ENCODE data around the gene TRAPPC6A. TPM values are rescaled to one million over a fixed set of nuclear protein-coding genes. Genes with fewer than 3 reads are reported as not detected.

The TRAPPC6A gene
- total and polyA plus RNA-seq, 2 of the 13 experiments (the other 11 are each of a cell fraction or from before 2014, with no cell fraction given), result 6.5 to 21.0 TPM

DNA sequence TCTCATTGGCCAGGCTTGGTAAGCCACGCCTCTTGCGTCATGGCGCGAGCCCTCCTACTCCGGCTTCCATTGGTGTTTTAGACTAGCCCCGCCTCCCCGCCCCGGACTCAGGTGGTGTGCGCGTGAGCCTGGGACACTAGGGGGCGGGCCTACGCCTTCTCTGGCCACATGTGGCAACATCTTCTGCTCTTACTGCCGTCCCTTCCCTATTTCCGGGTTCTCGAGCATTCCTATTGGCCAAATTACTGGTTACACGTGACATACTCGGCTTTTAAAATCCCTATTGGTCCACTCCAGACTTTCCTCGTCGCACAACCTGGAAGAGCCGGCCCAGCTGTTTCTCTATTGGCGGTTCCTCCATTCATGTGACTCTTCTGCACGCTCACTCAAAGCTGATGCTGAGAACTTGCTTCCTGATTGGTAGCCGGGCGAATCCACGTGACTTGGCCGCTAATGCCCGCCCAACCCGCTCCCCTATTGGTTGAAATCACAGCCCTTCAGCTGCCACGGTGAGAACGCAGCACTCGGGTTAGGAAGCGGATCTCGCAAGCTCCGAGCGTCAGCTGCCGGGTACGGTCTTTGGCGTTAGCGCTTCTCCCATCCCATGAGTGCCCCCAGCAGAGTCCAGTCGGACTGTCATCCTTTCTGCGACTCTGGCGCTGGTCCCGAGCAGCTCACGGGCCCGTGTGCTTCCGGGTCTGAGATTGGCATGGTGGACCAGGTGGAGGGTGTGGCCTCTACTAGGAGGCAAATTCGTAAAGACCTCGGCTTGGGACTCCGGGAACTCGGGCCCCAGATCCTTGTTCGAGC, 430 bp upstream of the TRAPPC6A start, which contains the start of gene BLOC1S3 (continued):
- peak; percentile 77 to 81 for TF ChIP-seq POLR2A (IDR thresholded peaks at IDR 0.05; ENCODE audit: insufficient read depth in 1 of 2, low read depth in 2 of 2, low read length in 2 of 2)
- TF ChIP-seq, protein P1, sequence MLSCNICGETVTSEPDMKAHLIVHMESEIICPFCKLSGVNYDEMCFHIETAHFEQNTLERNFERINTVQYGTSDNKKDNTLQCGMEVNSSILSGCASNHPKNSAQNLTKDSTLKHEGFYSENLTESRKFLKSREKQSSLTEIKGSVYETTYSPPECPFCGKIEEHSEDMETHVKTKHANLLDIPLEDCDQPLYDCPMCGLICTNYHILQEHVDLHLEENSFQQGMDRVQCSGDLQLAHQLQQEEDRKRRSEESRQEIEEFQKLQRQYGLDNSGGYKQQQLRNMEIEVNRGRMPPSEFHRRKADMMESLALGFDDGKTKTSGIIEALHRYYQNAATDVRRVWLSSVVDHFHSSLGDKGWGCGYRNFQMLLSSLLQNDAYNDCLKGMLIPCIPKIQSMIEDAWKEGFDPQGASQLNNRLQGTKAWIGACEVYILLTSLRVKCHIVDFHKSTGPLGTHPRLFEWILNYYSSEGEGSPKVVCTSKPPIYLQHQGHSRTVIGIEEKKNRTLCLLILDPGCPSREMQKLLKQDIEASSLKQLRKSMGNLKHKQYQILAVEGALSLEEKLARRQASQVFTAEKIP (CRISPR knock-in tag; IDR thresholded peaks at IDR 0.05; ENCODE audit: borderline replicate concordance), result no peak
- TF ChIP-seq RELA (CRISPR knock-in tag; IDR thresholded peaks at IDR 0.05), result no peak
- TF ChIP-seq ZNF430 (CRISPR knock-in tag; IDR thresholded peaks at IDR 0.05), result no peak; the same call in 1 of the 2 replicates
- no peak; the same call in 1 of the 2 replicates for TF ChIP-seq SOX13 (IDR thresholded peaks at IDR 0.05)
- no peak for TF ChIP-seq SOX13 (CRISPR knock-in tag; conservative IDR thresholded peaks at IDR 0.05 in 1 of 2, IDR thresholded peaks at IDR 0.05 in 1 of 2)
- peak; percentile 97 for TF ChIP-seq ARID4A (CRISPR knock-in tag; IDR thresholded peaks at IDR 0.05; ENCODE audit: borderline replicate concordance)
- peak; percentile 25; the same call in 1 of the 2 replicates for TF ChIP-seq GATAD2A (CRISPR knock-in tag; IDR thresholded peaks at IDR 0.05)
- TF ChIP-seq SETDB1 (CRISPR knock-in tag; IDR thresholded peaks at IDR 0.05; ENCODE audit: borderline replicate concordance), result no peak
- no peak for TF ChIP-seq ZNF737 (CRISPR knock-in tag; IDR thresholded peaks at IDR 0.05; ENCODE audit: borderline replicate concordance)
- TF ChIP-seq ZZZ3 (CRISPR knock-in tag; IDR thresholded peaks at IDR 0.05; ENCODE audit: borderline replicate concordance), result no peak
- TF ChIP-seq NFATC3 (CRISPR knock-in tag; IDR thresholded peaks at IDR 0.05), result no peak
- peak; percentile 81 for TF ChIP-seq ZFP90 (CRISPR knock-in tag; IDR thresholded peaks at IDR 0.05; ENCODE audit: borderline replicate concordance)
- TF ChIP-seq SMC3 (IDR thresholded peaks at IDR 0.05; ENCODE audit: low read length), result no peak
- no peak for TF ChIP-seq ZNF17 (CRISPR knock-in tag; IDR thresholded peaks at IDR 0.05)
- TF ChIP-seq ZNF350 (CRISPR knock-in tag; IDR thresholded peaks at IDR 0.05; ENCODE audit: borderline replicate concordance, low read depth), result peak; percentile 42; the same call in 1 of the 2 replicates
- TF ChIP-seq U2AF2 (IDR thresholded peaks at IDR 0.05; ENCODE audit: low read depth, low read length), result no peak
- no peak for TF ChIP-seq REL (CRISPR knock-in tag; conservative IDR thresholded peaks at IDR 0.05)
- TF ChIP-seq ZNF674 (CRISPR knock-in tag; IDR thresholded peaks at IDR 0.05; ENCODE audit: low read depth), result no peak
- TF ChIP-seq ZFP1 (CRISPR knock-in tag; IDR thresholded peaks at IDR 0.05), result no peak
- TF ChIP-seq ZNF607 (CRISPR knock-in tag; IDR thresholded peaks at IDR 0.05; ENCODE audit: borderline replicate concordance), result no peak
- no peak for TF ChIP-seq ZC3H4 (CRISPR knock-in tag; IDR thresholded peaks at IDR 0.05; ENCODE audit: borderline replicate concordance)
- no peak for TF ChIP-seq MAFG (CRISPR knock-in tag; IDR thresholded peaks at IDR 0.05)
- TF ChIP-seq ZNF484 (CRISPR knock-in tag; IDR thresholded peaks at IDR 0.05; ENCODE audit: borderline replicate concordance, low read depth), result no peak
- TF ChIP-seq ZNF230 (CRISPR knock-in tag; IDR thresholded peaks at IDR 0.05), result no peak

All from HepG2 (cell line).